Right atrium auricular region (tissue), 2 donors: ENCODE data around the gene ST6GAL2. TPM values are rescaled to one million over a fixed set of nuclear protein-coding genes. Genes with fewer than 3 reads are reported as not detected.

Source experiments
- DNase-seq: peaks from one replicate; pipeline ENCODE4 v3.0.0-alpha.2; 2019; ENCODE audit warnings: low spot score
- H3K27ac ChIP-seq, 2 donors: fragments of 200-600 bp; sonication (generic); 1 replicate in 1 of 2; 2 replicates in 1 of 2; pipeline ENCODE4 v1.5.1; 2016 to 2019
- H3K27me3 ChIP-seq, 2 donors: fragments of 200-600 bp; sonication (generic); one replicate each; pipeline versions ENCODE4 v1.5.1 to v1.6.0; 2017 to 2019
- H3K36me3 ChIP-seq: fragments of 200-600 bp; sonication (generic); one replicate; pipeline ENCODE4 v1.5.1; 2016
- H3K4me1 ChIP-seq, 2 donors: fragments of 200-600 bp; sonication (generic); one replicate each; pipeline versions ENCODE4 v1.5.1 to v1.6.0; 2017 to 2019
- H3K4me3 ChIP-seq, 2 donors: fragments of 200-600 bp; sonication (generic); 1 replicate in 1 of 2; 2 replicates in 1 of 2; pipeline ENCODE4 v1.5.1; 2017 to 2019; ENCODE audit warnings: mild to moderate bottlenecking in 1 of 2, moderate library complexity in 1 of 2
- H3K9me3 ChIP-seq, 2 donors: fragments of 200-600 bp; sonication (generic); one replicate each; pipeline ENCODE4 v1.5.1; 2019
- total RNA-seq, 2 donors: library from RNA; depleted of rRNA; stranded (reverse); fragments of >200 nt; gene quantifications; one replicate each; pipeline ENCODE4 v1.1.0, GENCODE V29; 2016
- TF ChIP-seq, protein P1 (sequence below), 2 donors: fragments of 200-600 bp; sonication (generic); IDR thresholded peaks; one replicate each; pipeline ENCODE4 v1.5.1; 2019; ENCODE audit warnings: antibody characterized with exemption in 2 of 2

ST6GAL2 gene
- total RNA-seq, 2 donors from 2014 or later: 0.59 to 0.67 TPM

DNA sequence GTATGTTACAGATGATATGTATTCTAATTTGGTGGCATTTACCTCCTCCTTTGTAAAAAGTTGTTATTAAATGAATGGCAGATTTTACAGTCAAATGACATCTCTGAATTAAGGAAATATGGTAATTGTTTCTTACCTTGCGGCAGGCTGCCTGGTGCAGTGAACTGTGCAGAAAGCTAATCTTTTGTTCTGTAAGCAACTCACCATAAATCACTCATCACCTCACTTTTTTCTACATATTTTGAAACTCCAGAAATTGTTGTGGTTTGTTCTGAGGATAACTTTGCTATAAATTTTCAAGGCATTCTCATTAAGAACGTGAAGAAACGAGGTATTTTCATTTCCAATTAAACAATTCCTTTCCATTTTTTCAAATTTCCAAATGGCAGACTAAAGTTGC is 52.7 kb downstream of the ST6GAL2 start:
- H3K27me3 ChIP-seq: no peaks in the 10 kb centered on the region
- H3K36me3 ChIP-seq: no peaks in the 10 kb centered on the region
- DNase-seq: no peak
- no peaks in the 10 kb centered on the region for H3K9me3 ChIP-seq
- TF ChIP-seq, protein P1, sequence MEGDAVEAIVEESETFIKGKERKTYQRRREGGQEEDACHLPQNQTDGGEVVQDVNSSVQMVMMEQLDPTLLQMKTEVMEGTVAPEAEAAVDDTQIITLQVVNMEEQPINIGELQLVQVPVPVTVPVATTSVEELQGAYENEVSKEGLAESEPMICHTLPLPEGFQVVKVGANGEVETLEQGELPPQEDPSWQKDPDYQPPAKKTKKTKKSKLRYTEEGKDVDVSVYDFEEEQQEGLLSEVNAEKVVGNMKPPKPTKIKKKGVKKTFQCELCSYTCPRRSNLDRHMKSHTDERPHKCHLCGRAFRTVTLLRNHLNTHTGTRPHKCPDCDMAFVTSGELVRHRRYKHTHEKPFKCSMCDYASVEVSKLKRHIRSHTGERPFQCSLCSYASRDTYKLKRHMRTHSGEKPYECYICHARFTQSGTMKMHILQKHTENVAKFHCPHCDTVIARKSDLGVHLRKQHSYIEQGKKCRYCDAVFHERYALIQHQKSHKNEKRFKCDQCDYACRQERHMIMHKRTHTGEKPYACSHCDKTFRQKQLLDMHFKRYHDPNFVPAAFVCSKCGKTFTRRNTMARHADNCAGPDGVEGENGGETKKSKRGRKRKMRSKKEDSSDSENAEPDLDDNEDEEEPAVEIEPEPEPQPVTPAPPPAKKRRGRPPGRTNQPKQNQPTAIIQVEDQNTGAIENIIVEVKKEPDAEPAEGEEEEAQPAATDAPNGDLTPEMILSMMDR (IDR thresholded peaks at IDR 0.05): no peak
- H3K27ac ChIP-seq: no peak overlapping the region
- H3K4me1 ChIP-seq: no peaks in the 10 kb centered on the region
- H3K4me3 ChIP-seq: no peak overlapping the region

DNA sequence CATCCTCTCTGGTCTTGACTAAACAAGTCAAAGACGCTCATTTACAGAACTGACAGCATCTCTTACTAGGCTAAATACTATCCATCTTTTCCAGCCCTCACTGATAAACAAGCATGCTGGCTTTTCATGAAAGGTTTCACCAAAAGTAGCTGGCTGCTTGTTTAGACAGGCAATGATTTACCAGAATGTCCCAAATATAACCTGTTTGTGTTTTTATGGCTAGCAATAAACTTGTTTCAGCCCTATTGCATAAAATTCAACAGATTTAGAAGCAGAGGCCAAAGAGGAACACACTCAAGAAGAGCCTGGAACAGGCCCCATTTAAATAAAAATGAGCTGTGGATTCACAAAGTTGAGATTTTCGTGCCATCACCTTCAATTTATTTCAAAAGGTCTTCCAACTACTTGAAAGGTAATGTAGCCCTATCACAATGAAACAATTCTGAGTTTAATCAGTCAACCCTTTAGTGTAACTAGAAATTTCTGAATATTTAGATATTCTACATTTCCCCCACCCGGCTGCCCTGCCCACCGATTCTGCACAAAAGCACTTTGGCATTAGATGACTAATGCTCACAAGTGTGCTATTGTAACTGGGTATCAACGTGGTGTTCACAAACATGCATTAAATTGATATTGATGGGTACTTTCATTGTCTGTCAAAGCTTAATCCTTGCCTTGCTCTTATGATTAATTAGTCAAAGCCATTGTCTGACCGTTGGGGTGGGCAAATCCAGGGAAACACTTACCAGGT is 54.0 kb downstream of the ST6GAL2 start:
- TF ChIP-seq, protein P1 (IDR thresholded peaks at IDR 0.05): no peak

DNA sequence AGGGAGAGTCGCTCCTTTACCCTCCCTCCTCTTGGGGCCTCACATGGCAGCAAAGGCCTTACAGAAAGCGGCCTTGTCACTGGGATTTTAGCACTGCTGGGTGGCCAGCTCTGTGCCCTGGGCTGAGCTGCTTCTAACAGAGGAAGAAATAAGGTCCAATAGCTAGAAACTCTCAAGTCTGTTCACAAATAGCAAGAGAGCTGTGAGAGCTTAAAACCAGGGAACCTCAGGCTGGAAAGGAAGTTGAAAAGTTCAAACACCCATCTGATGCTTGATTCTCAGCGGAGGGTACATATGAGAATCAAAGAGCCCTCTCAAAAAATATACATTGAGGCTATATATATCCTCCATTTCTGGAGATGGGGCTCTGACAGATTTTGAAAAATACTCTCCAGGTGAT is 54.7 kb downstream of the ST6GAL2 start:
- TF ChIP-seq, protein P1 (IDR thresholded peaks at IDR 0.05): no peak
- no peaks in the 10 kb centered on the region for H3K36me3 ChIP-seq
- H3K4me1 ChIP-seq: no peaks in the 10 kb centered on the region
- H3K27ac ChIP-seq: no peak overlapping the region
- no peak overlapping the region for H3K4me3 ChIP-seq
- H3K9me3 ChIP-seq: no peaks in the 10 kb centered on the region
- H3K27me3 ChIP-seq: no peaks in the 10 kb centered on the region
- no peak for DNase-seq

More for the DNA sequence above, 54.0 kb downstream of the ST6GAL2 start:
- Histone ChIP-seq H3K4me3 (no peak overlapping the region), H3K4me1 (no peaks in the 10 kb centered on the region), H3K9me3 (no peaks in the 10 kb centered on the region), H3K27ac (no peak overlapping the region), H3K27me3 (no peaks in the 10 kb centered on the region), H3K36me3 (no peaks in the 10 kb centered on the region)
- no peak for DNase-seq

DNA sequence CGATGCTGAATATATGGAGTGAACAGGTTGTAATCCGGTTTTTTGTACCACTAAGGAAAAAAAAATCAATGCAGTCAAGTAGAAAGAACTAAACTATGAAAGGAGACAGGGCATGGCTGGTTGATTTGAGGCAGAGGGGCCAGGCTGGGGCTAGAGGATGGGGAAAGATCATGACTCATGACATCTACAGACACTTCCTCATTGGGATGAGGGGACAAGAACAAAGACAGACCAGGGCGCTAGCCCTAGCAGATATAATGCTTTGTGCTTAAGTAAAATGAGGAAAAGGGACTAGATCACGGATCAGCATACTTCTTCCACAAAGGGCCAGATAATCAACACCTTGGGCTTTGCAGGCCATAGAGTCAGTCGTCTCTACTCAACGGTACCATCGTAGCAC is 55.8 kb downstream of the ST6GAL2 start:
- peaks cover 0 to 2% of the 10 kb centered on the region in 2 donors for H3K9me3 ChIP-seq
- no peaks in the 10 kb centered on the region for H3K36me3 ChIP-seq
- H3K27ac ChIP-seq: no peak overlapping the region
- DNase-seq: no peak
- no peaks in the 10 kb centered on the region for H3K4me1 ChIP-seq
- H3K27me3 ChIP-seq: no peaks in the 10 kb centered on the region
- TF ChIP-seq, protein P1 (IDR thresholded peaks at IDR 0.05): no peak
- no peak overlapping the region for H3K4me3 ChIP-seq

DNA sequence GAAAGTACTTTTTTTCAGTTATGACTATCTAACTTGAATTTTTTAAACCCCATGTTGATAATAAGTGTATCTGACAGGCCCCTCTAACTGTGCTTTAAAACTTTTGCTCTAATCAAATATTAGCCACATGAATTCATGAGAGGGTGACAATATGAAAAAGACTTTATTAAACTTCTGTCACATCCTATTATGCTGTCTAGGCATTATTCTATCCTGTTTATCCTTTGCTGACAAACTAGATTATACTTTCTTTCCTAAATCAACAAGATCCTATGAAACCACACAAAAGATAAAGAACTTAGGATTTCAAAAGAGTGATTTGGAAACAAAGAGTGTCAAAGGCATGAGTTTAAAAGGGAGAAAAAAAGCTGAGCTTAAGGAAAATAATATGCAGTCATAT is 57.8 kb downstream of the ST6GAL2 start:
- Histone ChIP-seq H3K4me3 (no peak overlapping the region), H3K4me1 (no peaks in the 10 kb centered on the region), H3K9me3 (peaks cover 0 to 5% of the 10 kb centered on the region in 2 donors), H3K27ac (no peak overlapping the region), H3K36me3 (no peaks in the 10 kb centered on the region), H3K27me3 (no peaks in the 10 kb centered on the region)
- no peak for DNase-seq
- TF ChIP-seq, protein P1 (IDR thresholded peaks at IDR 0.05): no peak

DNA sequence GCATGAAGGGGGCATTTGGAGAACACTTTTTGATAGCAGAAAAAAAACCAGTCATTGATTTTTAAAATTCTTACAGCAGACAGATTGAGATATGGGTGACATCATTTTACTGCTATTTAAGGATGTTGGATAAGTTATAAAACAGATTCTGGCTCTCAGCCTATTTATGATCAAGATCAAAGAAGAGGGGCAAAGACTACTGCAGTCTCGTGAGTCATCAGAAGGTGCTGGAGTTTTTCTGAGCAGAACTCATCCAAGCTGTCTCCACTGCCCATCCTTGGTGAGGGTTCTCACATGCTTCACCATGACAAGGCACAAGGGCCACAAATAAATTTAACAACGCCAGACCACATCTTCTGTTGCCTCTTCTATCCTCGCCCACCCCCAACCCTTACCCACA is 58.8 kb downstream of the ST6GAL2 start:
- Histone ChIP-seq H3K4me3 (no peak overlapping the region), H3K27ac (no peak overlapping the region), H3K27me3 (no peaks in the 10 kb centered on the region), H3K36me3 (no peaks in the 10 kb centered on the region), H3K9me3 (peaks cover 0 to 5% of the 10 kb centered on the region in 2 donors), H3K4me1 (no peaks in the 10 kb centered on the region)
- TF ChIP-seq, protein P1 (IDR thresholded peaks at IDR 0.05): no peak
- DNase-seq: no peak
